Stimulated activated CD8-positive, alpha-beta memory T cell treated with anti-CD3 and anti-CD28 coated beads, Interleukin-15, amount 100 ng/mL, for 1 hour (primary cell): Measurements from ENCODE around the gene PAQR7.

Experiments used
- DNase-seq: peaks from one replicate; pipeline ENCODE4 v3.0.0-alpha.2; 2020; ENCODE audit warnings: low read depth

PAQR7 gene

DNA sequence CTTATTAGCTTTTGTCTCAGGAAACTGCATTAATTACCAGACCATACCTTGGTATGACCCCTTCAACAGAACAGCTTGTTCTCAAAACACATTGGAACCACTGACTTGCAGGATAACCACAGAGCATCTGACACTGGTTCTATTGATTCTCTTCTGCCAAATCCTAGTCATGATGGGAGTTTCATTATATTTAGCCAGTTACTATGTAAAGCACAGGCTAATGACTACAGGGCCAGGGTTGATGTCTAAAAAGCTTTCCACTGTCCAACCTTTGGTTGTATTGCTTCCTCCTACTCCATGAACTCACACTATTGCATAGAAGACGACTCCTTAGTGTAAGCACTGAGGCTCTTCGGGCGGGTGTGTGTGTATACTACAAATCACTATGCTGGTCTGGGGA, 27.0 kb upstream of the PAQR7 start:
- no peak for DNase-seq

DNA sequence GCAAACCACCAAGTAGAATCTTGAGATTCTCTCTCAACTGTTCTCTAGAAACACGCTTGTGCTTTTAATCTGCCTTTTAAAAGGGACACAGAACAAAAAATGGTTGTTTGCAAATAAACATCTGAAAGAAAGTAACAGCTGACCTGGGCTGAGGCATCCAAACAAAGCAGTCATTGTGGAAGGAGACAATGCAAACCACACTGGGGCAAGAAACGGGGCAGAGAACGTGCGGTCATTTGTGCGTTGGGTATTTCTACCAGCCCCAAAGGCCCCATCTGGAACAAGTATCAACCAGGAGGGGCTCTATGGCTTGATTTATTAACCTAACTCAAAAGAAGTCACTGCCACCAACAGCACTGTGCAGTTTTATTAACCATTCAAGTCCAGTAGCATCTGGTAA, 24.7 kb upstream of the PAQR7 start:
- DNase-seq = no peak

DNA sequence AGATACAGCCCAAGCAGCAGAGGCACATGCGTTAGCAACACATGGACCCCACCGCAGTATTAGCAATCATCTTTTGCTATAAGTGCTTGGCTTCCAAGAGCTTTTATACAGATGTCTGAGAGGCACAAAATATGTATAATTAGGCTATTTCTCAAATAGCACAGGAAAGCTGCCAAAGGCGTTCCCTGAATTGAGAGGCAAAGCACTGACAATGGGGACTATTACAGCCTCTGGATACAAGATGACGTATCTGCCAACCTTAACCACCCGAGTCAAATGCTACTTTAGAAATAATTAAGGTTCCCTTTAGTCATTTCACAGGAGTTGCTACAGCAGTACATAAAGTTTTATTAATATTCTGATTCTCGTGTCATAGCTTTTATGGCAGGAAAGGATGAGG, 24.3 kb upstream of the PAQR7 start:
- no peak for DNase-seq

DNA sequence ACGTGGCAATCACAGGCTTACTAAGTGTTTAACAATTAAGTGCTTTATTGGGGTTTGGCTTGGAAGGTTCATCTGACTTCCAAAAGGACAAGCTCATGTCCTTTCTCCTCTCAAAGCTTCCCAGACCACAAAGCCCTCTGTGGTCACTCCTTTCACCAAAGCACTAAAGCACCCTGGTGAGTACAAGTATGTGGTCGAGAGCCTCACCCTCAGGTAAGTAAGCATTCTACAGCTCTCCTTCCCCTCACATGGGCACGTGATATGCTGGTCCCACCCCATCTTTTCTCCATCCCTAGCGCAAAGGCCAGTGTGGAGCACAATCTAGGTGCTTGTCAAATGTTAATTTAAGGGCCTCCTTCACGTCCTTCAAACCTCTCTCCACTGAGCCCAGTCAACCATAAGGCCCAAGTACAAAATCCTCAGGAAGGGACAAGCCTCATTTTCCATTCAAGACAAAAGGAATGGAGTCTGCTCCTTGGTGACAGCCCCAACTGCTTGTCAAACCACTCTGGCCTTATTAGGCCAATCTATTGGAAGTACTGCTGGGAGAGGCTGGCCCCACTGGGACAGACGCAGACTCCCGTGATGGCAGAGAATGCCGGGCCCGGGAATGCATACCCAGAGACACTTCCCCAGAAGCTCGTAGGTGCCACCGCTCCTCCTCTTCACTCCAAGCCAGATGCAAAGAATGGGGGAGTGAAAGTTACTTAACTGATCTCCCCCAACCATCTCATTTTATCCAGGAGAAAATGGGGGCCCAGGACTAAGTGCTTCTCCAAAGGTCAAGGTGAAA, 22.9 kb upstream of the PAQR7 start:
- no peak for DNase-seq

DNA sequence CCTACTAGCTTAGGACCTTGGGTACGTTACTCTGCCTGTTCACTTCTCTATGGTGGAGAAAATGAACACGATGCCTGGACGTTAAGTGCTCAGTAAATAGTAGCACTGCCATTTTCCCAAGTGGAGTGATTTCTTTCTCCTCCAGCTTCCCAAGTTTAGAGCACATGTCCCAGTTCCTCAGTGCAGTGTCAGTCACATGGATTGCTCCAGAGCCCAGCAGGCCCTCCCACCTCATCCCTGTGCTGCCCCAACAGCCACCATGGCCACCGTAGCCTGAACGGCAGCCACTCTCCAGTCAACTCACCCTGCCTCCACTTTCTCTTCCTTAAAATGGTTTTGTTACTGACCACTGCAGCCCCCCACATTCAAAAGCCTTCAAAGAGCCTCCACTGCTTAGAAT, 22.2 kb upstream of the PAQR7 start:
- DNase-seq = no peak

DNA sequence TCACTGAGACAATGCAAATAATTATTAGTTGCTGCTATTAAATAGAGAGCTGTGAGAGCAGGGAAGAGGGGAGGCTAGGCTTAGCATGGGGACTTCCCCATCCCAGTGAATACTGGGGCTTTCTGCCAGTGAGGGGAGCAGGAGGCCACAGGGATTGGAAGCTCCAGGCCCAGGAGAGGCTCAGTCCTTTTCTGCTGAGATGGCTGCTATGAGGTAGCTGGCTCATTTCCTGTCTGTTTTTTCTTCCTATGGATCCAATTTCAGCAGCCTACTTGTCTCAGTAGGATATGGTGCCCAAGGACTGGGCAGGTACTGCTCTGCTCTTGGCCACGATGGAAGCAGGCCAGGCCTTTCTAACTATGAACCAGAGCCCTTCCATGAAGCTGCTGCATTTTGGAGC, 20.8 kb upstream of the PAQR7 start:
- no peak for DNase-seq

DNA sequence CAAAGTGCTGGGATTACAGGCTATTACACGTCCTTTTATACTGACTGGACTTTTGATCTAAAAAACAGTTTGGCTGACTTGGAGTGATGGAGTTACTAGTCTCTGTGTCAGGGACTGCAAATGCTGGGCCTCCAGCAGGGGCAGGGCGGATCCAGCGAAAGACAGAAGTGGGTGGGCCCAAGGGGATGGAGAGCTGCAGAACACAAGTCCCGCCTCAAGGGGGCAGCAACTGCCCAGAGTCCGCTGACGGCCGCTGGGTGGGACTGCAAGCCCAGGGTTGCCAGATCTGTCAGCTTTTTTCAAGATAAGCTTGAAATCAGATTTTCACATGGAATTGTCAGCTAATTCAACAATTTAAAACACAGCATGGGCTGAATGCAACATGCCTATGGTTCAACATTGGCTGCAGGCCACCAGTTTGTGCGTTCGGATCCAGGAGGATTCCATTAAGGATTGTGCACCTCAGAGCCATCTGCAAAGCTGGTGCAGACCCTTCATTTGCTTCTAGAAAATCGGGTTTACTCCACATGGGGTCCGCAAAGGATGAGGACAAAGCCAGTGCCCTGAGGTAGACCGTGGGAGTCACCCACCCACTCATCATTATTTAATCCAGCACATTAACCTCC, 20.0 kb upstream of the PAQR7 start:
- peak; percentile 81 for DNase-seq

DNA sequence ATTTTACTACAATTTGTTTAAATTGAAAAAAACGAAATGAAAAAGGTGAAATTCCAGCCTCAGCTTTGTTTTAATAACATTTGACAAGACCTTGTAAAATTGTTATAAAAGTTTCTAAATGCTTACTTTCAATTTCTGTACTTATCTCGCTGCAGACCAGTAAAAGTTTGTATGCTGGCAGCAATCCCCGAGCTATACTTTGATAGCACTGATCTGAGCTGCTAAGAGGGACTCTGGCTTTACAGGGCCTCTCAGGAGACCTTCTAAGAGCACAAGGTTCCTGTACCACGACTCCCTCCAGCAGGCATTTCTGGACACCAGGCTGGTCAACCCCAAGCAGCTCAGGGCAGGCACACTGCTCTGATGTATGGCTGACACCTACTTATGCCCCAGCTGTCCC, 17.6 kb upstream of the PAQR7 start:
- no peak for DNase-seq

DNA sequence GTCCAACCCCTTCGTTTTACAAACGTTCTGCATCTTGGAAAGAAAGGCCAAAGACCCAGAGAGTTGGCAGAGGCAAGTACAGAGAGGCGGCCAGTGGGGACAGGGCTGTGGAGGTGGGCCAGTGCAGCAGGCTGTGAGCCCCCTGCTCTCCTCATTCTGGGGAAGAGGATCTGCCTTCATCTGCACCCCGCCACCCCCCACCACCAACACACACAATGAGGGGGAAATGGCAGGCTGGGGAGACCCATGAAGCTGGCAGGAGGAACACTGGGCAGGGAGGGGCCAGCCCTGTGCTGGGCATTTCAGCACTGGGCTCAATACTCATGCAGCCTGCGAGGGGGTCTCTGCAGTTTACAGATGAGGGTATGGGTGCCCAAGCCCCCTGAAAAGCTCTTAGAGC, 16.1 kb upstream of the PAQR7 start:
- DNase-seq = no peak

DNA sequence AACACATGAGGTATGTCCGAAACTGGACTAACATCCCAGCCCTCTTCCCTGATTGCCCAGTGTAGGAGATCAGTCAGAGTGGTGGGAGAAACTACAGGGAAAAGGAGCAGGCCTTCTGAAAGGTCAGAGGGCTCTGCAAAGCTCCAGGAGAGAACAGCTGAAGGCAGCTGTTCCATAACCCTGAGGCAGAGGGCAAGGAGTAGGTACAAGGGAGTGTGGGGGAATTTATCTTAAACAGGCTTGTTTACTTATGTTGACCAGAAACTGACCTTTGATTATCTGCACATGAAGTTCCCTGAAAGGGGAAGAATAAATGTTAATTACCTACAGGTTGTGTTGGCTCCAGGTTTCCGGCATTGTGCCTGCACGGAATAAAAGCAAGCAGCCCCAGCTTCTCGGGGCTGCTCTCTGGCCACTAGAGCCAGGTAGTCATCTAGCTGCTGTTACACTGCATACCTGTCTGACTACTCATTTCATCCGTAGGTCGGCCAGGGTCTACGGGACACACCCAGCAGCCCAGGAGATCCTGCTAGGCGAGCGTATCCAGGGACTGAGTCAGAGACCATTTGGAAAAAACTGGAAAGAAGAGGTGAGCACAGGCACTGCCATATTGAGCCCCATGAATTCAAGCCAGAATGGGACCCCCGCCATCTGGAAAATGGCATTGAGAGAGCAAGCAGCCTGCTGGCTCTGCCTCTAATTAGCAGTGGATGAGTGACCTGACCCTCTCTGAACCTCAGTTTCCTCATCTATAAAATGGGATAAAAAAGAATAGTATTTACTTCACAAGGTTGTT, 14.9 kb upstream of the PAQR7 start:
- no peak for DNase-seq

DNA sequence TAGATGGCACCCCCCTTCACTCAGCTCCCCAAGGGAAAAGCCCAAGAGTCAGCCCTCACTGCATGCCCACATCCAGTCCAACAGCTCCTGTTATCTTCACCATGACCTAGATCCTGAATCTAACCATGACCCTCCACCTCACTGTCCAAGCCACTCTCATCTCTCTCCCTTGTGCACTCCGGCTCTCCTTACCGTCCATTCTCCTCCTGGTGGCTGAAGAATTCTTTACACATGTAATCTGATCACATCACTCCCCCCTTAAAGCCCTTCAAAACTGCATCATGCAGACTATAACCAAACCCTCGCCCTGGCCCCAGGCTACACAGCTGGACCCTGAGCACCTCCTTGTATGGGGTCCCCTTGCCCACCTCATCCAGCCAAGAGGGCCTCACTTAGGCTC, 14.0 kb upstream of the PAQR7 start:
- no peak for DNase-seq

DNA sequence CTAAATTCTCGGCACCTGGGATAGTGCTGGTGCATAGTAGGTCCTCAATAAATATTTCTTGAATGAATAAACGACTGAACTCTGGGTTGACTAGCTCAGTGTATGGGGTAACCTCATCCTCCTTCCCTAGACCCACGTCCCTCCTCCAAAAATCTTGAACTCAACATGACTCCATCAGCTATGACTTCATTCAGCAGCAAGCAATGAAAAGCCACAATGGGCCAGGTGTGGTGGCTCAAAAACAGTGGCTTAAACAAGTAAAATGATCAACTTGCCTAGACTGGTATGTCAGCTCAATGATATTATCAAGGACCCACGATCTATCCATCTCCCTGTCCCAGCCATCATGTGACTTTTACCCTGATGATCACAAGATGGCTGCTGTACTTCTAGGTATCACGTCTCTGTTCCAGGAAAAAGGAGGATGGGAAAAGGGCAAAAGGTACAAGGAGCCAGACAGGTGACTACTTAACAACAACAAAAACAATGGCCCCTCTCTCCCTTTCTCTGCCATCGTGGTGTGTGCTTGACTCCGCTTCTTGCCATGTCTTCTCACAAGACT, 13.0 kb upstream of the PAQR7 start:
- DNase-seq = no peak

DNA sequence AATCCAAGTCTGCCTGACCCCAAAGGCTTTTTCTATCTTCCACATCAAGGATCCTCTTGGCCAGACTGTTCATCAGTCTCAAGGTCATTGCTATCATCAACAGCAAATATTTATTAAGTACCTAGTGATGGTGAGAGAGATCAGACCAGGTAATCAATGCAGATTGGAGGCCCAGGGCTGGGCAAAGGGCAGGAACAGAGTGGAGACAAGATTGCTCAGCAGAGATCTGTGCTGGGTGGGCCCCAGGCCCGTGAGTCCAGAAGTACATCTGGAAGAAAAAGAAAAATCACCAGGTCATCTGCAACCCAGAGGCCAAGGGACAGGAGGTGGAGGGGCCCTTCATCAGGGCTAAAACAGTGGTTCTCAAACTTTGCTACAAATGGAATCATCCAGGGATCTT, 10.1 kb upstream of the PAQR7 start:
- DNase-seq = no peak

DNA sequence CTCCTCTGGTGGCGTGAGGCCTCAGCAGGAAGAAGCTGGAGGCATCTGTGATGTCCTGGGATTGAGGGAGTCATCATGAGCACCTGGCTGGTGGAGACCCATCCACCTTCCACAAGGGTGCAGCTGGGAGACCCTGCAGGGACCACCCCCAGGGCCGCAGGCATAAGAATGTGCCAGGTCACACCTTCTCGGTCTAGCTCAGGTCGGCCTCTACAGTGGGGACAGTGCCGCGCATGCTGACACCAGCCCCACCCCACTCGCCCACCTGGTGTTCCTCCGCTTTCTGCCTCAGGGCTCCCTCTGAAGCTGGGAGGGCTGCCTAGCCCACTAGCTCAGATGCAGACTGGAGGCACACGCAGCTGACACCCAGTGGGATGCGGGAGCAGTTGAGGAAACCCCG, 5.8 kb upstream of the PAQR7 start:
- DNase-seq = no peak

DNA sequence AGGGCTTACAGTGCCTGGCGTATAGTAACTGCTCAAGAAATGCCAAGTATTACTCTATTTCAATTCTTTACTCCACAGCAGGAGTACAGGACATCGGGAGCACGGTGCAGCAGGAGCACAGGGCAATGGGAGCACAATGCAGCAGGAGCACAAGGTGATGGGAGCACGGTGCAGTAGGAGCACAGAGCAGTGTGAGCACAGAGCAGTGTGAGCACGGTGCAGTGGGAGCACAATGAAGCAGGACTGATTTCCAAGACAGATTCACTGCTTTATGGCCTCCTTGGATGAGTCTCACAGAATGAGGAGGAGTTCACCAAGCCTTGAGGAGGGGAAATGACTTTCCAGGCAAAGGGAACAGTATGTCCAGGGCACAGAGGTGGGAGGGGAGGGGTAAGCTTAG, 5.0 kb upstream of the PAQR7 start:
- DNase-seq = no peak

DNA sequence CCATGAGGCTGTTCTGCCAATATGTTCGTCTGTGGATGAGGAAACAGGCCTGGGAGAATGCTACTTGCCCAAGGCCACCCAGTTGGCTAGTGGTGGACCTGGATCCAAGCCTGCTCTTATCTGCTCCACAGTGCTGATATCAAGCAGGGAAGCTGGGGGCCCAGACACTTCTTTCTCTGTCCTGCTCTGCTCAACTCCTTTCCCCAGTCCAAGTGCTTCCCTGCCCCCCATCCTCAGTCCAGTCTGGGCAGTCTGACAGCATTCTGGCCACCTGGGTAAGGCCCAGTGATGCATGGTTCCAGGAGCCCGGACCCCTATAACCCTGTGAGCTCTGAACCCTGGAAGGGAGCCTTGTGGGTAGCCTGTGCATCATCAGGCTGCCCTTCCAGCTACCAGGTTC, 4.2 kb upstream of the PAQR7 start:
- DNase-seq = no peak

DNA sequence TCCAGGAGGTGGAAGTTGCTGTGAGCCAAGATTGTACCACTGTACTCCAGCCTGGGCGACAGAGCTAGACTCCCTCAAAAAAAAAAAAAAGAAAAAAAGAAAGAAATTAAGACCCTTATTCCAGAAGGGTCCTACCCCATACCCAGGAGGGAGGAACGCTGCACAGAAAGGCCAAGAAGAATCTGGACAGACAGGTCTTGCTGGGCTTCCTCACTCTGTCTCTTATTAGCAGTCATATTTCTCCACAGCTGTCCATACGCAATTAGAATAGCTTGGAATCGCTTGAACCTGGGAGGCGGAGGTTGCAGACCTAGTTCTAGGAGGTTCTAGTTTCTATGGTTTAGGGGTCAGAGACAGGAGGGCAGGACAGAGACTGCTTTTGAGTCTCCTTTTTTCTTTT, 3.2 kb upstream of the PAQR7 start:
- DNase-seq = no peak

DNA sequence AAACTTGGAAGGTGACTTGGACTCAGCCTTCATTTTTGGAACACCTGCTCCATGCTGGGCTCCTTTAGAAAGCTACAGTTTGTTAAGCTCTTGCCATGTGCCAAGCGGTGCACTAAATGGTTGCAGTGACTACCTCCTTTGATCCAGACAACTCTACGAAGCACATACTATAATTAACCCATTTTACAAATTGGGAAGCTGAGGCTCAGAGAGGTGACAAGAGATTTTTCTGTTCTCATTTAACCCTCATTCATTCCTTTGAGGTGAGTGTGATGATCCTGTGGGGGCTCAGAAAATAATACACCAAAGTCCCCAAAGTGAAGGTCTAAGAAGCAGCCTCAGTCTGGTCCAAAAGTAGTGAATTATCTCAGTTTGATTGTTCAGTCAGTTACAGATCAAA, 1.6 kb upstream of the PAQR7 start:
- no peak for DNase-seq

DNA sequence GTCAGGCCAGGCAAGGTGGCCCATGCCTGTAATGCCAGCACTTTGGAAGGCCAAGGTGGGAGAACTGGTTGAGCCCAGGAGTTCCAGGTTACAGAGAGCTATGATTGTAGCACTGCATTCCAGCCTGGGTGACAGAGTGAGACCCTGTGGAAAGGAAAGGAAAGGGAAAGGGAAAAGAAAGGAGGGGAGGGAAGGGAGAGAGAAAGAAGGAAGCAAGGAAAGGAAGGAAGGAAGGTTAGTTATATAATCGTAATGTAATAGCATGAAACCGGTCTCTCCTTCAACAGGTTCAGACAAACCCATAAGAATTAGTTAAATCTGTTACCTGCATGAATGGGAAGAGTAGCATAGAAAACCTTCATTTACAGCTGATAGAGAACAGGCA, 1.2 kb upstream of the PAQR7 start:
- no peak for DNase-seq

DNA sequence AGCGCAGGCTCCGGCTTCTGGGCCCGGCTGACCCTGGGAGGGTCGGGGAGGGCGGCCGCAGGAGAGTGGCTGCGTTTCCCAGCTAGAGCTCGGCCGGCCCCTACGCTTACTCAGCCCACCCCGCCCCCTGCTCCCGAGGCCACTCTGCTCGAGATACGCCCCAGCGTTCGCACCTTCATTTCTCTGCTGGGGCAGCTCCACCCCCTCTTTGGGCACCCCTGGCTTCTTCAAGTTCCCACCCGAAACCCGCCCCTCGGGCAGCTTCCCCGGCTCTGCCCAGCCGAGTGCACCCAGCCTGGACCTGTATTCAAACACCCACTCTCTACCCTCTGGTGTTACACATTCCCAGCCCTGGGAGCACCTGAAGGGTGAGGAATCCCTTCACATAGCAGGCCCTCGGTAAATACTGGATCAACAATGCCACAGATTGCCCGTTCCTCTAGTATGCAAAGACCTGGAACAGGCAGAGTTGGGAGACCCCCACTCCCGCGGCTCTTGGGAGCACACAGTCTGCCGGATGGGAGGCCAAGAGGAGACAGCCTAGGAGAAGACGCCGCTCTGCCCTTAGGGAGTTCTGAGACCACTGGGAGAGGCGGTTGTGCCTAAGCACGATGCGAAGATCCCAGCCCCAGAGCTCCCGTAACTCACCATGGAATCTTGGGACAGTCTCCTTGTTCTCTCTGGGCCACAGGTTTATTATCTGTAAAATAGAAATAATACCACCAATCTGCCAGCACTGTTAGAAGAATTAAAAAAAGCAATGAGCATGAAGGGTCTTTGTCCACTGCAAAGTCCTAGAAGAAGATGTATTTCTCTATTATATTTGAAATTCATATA, 566 bp upstream of the PAQR7 start:
- DNase-seq = no peak

DNA sequence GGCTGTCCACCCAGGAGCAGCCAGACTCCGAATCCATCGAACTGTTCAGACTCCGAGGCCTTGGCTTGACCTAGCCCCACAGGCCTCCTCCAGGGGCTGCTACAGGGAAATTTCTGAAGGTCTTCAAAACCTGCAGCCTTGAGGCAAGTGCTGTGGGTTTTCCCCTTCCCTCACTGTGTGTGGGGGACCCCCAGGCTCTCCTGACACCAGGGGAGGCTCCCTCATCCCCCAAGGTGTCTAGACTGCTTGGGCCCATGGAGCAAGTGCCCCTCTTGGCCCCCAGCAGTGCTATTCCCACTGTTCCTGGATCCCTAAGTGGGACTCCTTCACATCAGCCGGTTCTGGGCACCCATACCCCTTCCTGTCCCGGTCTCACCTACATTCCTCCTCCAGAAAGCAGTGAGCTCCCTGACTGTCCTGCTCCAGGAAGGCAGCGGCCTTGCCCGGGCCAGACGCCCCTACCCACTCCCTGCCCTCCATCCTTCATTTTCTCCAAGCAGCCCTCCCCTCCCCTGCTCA, 814 bp downstream of the PAQR7 start:
- DNase-seq = no peak

DNA sequence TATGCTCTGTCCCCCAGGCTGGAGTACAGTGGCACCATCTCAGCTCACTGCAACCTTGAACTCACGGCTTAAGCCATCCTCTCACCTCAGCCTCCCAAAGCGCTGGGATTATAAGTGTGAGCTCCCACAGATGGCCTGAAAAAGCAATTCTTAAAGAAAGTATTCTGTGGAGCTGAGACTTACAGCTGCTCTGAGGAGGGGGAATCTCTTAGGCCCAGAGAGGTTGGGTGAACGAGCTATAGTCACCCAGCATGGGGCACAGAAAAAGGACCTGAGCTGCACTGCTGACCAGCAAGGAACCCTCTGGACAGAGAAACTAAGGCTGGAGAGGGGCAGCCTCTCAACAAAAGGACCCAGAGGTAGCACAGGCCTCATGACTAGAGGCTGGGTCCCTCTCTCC, 1.3 kb downstream of the PAQR7 start:
- DNase-seq = no peak
